Naive thymus-derived CD4-positive, alpha-beta T cell (primary cell): ENCODE data around the gene NFATC3. TPM values are rescaled to one million over a fixed set of nuclear protein-coding genes. Genes with fewer than 3 reads are reported as not detected.
"Not testable (repeated sequence)": the region's sequence is repeated elsewhere in the genome, so short reads cannot be mapped to it uniquely, and the experiment has no call there.

Experiments used
- ATAC-seq: fragments of 150-1000 bp; cut with Tn5 transposase; 2 replicates; pipeline ENCODE4 v1.10.0; 2021; ENCODE audit warnings: mild to moderate bottlenecking, moderate library complexity
- CTCF ChIA-PET: fragments of 350-600 bp; sonication (Branson Sonifier 250); formaldehyde crosslinking; loops from one replicate; lab custom pipeline; 2021; ENCODE audit warnings: antibody characterized with exemption; lab: Charles Lee
- POLR2A ChIA-PET: fragments of 350-600 bp; sonication (Branson Sonifier 250); formaldehyde crosslinking; loops from one replicate; lab custom pipeline; 2021; ENCODE audit warnings: antibody characterized with exemption, inconsistent platforms; lab: Charles Lee
- DNase-seq, 9 donors: peaks; one replicate each; pipeline versions ENCODE4 v3.0.0 to v3.0.0-alpha.2; 2020 to 2022; ENCODE audit warnings: mixed read lengths in 1 of 9
- H3K27ac ChIP-seq: one replicate; pipeline ENCODE4 v1.7.0; 2013; ENCODE audit warnings: mild to moderate bottlenecking, low read depth, low read length, moderate library complexity
- H3K27me3 ChIP-seq, 2 donors: one replicate each; pipeline ENCODE4 v1.7.0; 2013; ENCODE audit warnings: low read length in 2 of 2, mild to moderate bottlenecking in 2 of 2, moderate library complexity in 2 of 2; ENCODE audit not compliant: control insufficient read depth in 2 of 2, insufficient read depth in 2 of 2
- H3K36me3 ChIP-seq, 3 experiments: 1 replicate in 2 of 3; 2 replicates in 1 of 3; pipeline ENCODE4 v1.7.0; 2013; ENCODE audit warnings: low read length in 3 of 3, mild to moderate bottlenecking in 3 of 3, moderate library complexity in 1 of 3; ENCODE audit not compliant: insufficient read depth in 3 of 3, control insufficient read depth in 2 of 3
- H3K4me1 ChIP-seq, 2 donors: one replicate each; pipeline ENCODE4 v1.7.0; 2013; ENCODE audit warnings: low read length in 2 of 2, mild to moderate bottlenecking in 2 of 2, moderate library complexity in 1 of 2; ENCODE audit not compliant: control insufficient read depth in 2 of 2, insufficient read depth in 2 of 2
- H3K4me3 ChIP-seq: 2 replicates; pipeline ENCODE4 v1.7.0; 2013; ENCODE audit warnings: mild to moderate bottlenecking, low read length
- H3K9me3 ChIP-seq, 3 experiments: 1 replicate in 2 of 3; 2 replicates in 1 of 3; pipeline ENCODE4 v1.7.0; 2013; ENCODE audit warnings: low read length in 3 of 3; ENCODE audit not compliant: control insufficient read depth in 2 of 3
- H3K27ac Mint-ChIP-seq, 9 donors: one replicate each; pipeline ENCODE4 v1.8.0; 2020 to 2022; ENCODE audit warnings: mixed read lengths in 9 of 9, mild to moderate bottlenecking in 8 of 9, moderate library complexity in 5 of 9, inconsistent platforms in 2 of 9
- H3K27me3 Mint-ChIP-seq, 5 donors: one replicate each; pipeline ENCODE4 v1.8.0; 2021 to 2022; ENCODE audit warnings: mixed read lengths in 5 of 5, mild to moderate bottlenecking in 1 of 5
- H3K36me3 Mint-ChIP-seq, 5 donors: one replicate each; pipeline ENCODE4 v1.8.0; 2020 to 2022; ENCODE audit warnings: mixed read lengths in 5 of 5, mild to moderate bottlenecking in 3 of 5, inconsistent platforms in 1 of 5
- H3K4me1 Mint-ChIP-seq, 7 donors: one replicate each; pipeline ENCODE4 v1.8.0; 2020 to 2022; ENCODE audit warnings: mixed read lengths in 7 of 7, mild to moderate bottlenecking in 3 of 7, inconsistent platforms in 1 of 7
- H3K4me3 Mint-ChIP-seq, 10 donors: one replicate each; pipeline ENCODE4 v1.8.0; 2020 to 2022; ENCODE audit warnings: mild to moderate bottlenecking in 10 of 10, mixed read lengths in 10 of 10, moderate library complexity in 6 of 10, inconsistent platforms in 2 of 10
- H3K9me3 Mint-ChIP-seq, 11 donors: one replicate each; pipeline ENCODE4 v1.8.0; 2020 to 2022; ENCODE audit warnings: mixed read lengths in 11 of 11, mild to moderate bottlenecking in 4 of 11, inconsistent platforms in 1 of 11, moderate library complexity in 1 of 11
- intact Hi-C, 2 donors: fragments of 100-400 bp; cut with micrococcal nuclease; formaldehyde crosslinking; loops; one replicate each; pipeline ENCODE4 v1.15.1; 2023
- polyA plus RNA-seq, 2 donors: library from polyadenylated mRNA; unstranded; fragments of 300-500 nt; fragmentation: Illumina TruSeq; gene quantifications; one replicate each; pipeline ENCODE4 v1.2.3, GENCODE V29; 2021
- total RNA-seq, 6 experiments: library from RNA in 5 of 6; stranded (reverse) in 5 of 6; gene quantifications; 1 replicate in 5 of 6; 2 replicates in 1 of 6; pipeline ENCODE4 v1.2.3 and lab custom pipeline; 2021 to 2026

NFATC3 gene
- total and polyA plus RNA-seq, 7 experiments from 2014 or later = 75.8 to 151 (median 121) TPM

DNA sequence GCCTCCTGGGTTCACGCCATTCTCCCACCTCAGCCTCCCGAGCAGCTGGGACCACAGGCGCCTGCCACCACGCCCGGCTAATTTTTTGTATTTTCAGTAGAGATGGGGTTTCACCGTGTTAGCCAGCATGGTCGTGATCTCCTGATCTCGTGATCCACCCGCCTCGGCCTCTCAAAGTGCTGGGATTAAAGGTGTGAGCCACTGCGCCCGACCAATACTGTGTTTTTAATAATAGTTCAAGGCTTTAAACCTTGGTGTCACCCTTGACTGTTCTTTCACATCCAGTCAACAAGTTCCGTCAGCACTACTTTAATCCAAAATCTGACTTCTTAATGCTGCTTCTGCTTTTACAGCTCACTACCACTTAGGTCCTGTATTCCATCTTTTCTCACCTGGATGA is 33.8 kb downstream of the NFATC3 start:
- peaks cover 33 to 34% of the 10 kb centered on the region in 2 donors for H3K4me1 ChIP-seq
- H3K27me3 Mint-ChIP-seq, H3K27me3 ChIP-seq, DNase-seq, H3K9me3 ChIP-seq, H3K4me3 ChIP-seq, intact Hi-C loops, H3K27ac ChIP-seq, H3K9me3 Mint-ChIP-seq, H3K36me3 ChIP-seq: not testable (repeated sequence)
- Mint-ChIP-seq H3K27ac (peak overlapping the region in 8 of 9 donors; percentile 1 to 88 (median 61)), H3K4me1 (peaks cover 52 to 94% (median 81%) of the 10 kb centered on the region in 7 donors), H3K36me3 (peaks cover 3 to 13% (median 6%) of the 10 kb centered on the region in 5 donors), H3K4me3 (peak overlapping the region in 7 of 10 donors; percentile 0 to 50 (median 20))
- ATAC-seq = peak; percentile 31
- ChIA-PET POLR2A (interaction anchor here (0.8 to 0.9 kb wide), 2 partner anchors 24 to 44 kb away, joined by 3 read pairs; no protein-coding TSS in a partner anchor), CTCF (interaction anchor here (4.4 kb wide), 1 partner anchor 26 kb away, joined by 18 read pairs; no protein-coding TSS in a partner anchor)

DNA sequence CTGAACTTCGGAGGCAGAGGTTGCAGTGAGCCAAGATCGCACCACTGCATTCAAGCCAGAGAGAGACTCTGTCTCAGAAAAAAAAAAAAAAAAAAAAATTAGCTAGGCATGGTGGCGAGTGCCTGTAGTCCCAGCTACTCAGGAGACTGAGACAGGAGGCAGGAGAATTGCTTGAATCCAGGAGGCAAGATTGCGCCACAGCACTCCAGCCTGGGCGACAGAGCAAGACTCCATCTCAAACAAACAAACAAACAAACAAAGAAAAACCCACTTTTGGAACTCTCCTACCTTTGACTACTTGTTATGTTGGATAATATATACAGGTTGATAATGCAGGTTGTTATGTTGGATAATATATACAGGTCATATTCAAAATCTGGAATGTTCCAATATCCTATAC is 35.3 kb downstream of the NFATC3 start:
- DNase-seq, H3K4me3 ChIP-seq, intact Hi-C loops, H3K27me3 Mint-ChIP-seq, H3K27ac ChIP-seq, H3K27me3 ChIP-seq, ATAC-seq, H3K9me3 ChIP-seq, H3K9me3 Mint-ChIP-seq, H3K36me3 ChIP-seq: not testable (repeated sequence)
- ChIA-PET CTCF (interaction anchor here (0.6 to 4.4 kb wide), 2 partner anchors 12 to 27 kb away, joined by 3 to 18 read pairs; no protein-coding TSS in a partner anchor), POLR2A (interaction anchor here (0.6 to 0.7 kb wide), 4 partner anchors 8 to 696 kb away, joined by 3 to 7 read pairs (median 4); no protein-coding TSS in a partner anchor)
- peaks cover 29% of the 10 kb centered on the region in 2 donors for H3K4me1 ChIP-seq
- H3K4me1 Mint-ChIP-seq = peaks cover 51 to 85% (median 71%) of the 10 kb centered on the region in 7 donors
- peak overlapping the region in 5 of 10 donors; percentile 8 to 50 (median 36) for H3K4me3 Mint-ChIP-seq
- peaks cover 3 to 14% (median 9%) of the 10 kb centered on the region in 5 donors for H3K36me3 Mint-ChIP-seq
- peak overlapping the region in 8 of 9 donors; percentile 4 to 88 (median 61) for H3K27ac Mint-ChIP-seq

DNA sequence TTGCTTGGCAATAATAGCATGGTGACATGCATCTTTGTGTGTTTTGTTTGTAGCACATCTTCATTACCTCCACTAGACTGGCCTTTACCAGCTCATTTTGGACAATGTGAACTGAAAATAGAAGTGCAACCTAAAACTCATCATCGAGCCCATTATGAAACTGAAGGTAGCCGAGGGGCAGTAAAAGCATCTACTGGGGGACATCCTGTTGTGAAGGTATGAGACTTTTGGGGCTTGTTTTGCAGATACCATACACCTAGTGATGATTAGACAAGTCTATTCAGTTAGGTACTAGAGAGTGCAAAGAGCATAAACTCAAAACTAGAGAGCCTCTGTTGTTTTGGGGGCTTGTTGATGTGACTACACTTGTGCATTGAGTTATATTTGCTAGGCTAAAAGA is 41.2 kb downstream of the NFATC3 start:
- Mint-ChIP-seq H3K4me3 (no peak overlapping the region), H3K4me1 (peaks cover 41 to 74% (median 63%) of the 10 kb centered on the region in 7 donors), H3K36me3 (peaks cover 7 to 31% (median 17%) of the 10 kb centered on the region in 5 donors), H3K27me3 (no peaks in the 10 kb centered on the region), H3K9me3 (no peaks in the 10 kb centered on the region), H3K27ac (peak overlapping the region in 6 of 9 donors; percentile 18 to 75 (median 41))
- Histone ChIP-seq H3K9me3 (no peaks in the 10 kb centered on the region), H3K27me3 (no peaks in the 10 kb centered on the region), H3K36me3 (peaks cover 0 to 8% (median 4%) of the 10 kb centered on the region in 3 experiments), H3K4me3 (no peak overlapping the region), H3K27ac (no peak overlapping the region), H3K4me1 (peaks cover 7 to 20% of the 10 kb centered on the region in 2 donors)
- ATAC-seq (no peak), DNase-seq (no peak)
- ChIA-PET CTCF (no interaction called here), POLR2A (no interaction called here)
- intact Hi-C loops = no loop called here

DNA sequence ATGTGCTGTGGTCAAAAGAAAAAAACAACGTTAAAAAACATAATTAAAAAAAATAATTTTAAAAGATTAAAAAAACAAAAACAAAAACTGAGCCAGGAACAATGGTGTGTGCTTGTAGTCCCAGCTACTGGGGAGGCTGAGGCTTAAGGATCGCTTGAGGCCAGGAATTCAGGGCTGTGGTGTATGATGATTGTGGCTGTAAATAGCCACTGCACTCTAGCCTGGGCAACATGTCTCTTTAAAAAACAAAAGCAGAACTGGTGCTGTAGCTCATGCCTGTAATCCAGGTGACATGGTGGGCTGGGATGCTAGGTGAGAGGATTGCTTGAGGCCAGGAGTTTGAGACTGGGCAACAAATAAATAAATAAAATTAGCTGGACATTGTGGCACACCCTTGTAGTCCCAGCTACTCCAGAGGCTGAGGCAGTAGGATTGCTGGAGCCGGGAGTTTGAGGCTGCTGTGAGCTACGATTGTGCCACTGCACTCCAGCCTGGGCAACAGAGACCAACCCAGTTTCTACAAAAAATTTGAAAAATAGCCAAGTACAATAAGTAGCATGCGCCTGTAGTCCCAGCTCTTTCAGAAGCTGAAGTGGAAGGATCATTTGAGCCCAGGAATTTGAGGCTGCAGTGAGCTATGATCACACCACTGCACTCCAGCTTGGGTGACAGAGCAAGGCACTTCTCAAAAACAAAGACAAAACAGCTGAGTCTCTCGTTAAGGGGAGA is 43.6 kb downstream of the NFATC3 start:
- peak overlapping the region in 3 of 10 donors; percentile 18 to 34 (median 20) for H3K4me3 Mint-ChIP-seq
- ATAC-seq (no peak), DNase-seq (no peak)
- peaks cover 4 to 33% (median 14%) of the 10 kb centered on the region in 5 donors for H3K36me3 Mint-ChIP-seq
- peak overlapping the region; percentile 27 for H3K27ac ChIP-seq
- H3K4me3 ChIP-seq = no peak overlapping the region
- peaks cover 37 to 74% (median 66%) of the 10 kb centered on the region in 7 donors for H3K4me1 Mint-ChIP-seq
- intact Hi-C loops = no loop called here
- peaks cover 0 to 8% (median 4%) of the 10 kb centered on the region in 3 experiments for H3K36me3 ChIP-seq
- H3K27ac Mint-ChIP-seq = peak overlapping the region in 8 of 9 donors; percentile 68 to 90 (median 82)
- ChIA-PET CTCF (interaction anchor here (0.6 to 0.8 kb wide), 2 partner anchors 15 to 57 kb away, joined by 3 to 4 read pairs; no protein-coding TSS in a partner anchor), POLR2A (interaction anchor here (0.6 kb wide), 1 partner anchor 8 kb away, joined by 3 read pairs; no protein-coding TSS in a partner anchor)
- H3K27me3 Mint-ChIP-seq = no peaks in the 10 kb centered on the region
- H3K9me3 ChIP-seq = no peaks in the 10 kb centered on the region
- H3K4me1 ChIP-seq = peaks cover 16 to 31% of the 10 kb centered on the region in 2 donors
- H3K27me3 ChIP-seq = no peaks in the 10 kb centered on the region
- no peaks in the 10 kb centered on the region for H3K9me3 Mint-ChIP-seq

DNA sequence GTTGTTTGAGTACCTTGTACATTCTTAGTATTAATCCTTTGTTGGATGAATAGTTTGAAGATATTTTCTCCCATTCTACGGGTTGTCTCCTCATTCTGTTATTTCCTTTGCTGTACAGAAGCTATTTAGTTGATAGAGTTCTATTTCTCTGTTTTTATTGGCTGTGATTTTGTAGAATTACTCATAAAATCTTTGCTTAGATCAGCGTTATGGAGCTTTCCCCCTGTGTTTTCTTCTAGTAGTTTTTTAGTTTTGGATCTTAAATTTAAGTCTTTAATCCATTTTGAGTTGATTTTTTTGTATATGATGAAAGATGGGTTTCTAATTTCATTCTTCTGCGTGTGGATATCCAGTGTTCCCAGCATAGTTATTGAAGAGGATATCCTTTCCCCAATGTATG is 45.4 kb downstream of the NFATC3 start:
- Mint-ChIP-seq H3K27me3 (no peaks in the 10 kb centered on the region), H3K9me3 (no peaks in the 10 kb centered on the region)

More for the DNA sequence above, 45.4 kb downstream of the NFATC3 start:
- Mint-ChIP-seq H3K27ac (peak overlapping the region; percentile 68 to 90 (median 82)), H3K36me3 (peaks cover 4 to 35% (median 17%) of the 10 kb centered on the region in 5 donors), H3K4me1 (peaks cover 44 to 75% (median 69%) of the 10 kb centered on the region in 7 donors), H3K4me3 (peak overlapping the region in 6 of 10 donors; percentile 26 to 72 (median 38))
- Histone ChIP-seq H3K4me3 (no peak overlapping the region), H3K36me3 (peaks cover 0 to 12% (median 4%) of the 10 kb centered on the region in 3 experiments), H3K27ac (peak overlapping the region; percentile 42), H3K4me1 (peaks cover 16 to 29% of the 10 kb centered on the region in 2 donors), H3K27me3 (no peaks in the 10 kb centered on the region), H3K9me3 (no peaks in the 10 kb centered on the region)
- CTCF ChIA-PET = interaction anchor here (1.3 kb wide), 1 partner anchor 37 kb away, joined by 5 read pairs; no protein-coding TSS in a partner anchor
- intact Hi-C loops = loop anchor here (2.0 to 5.0 kb wide), 2 partner anchors 14 to 38 kb away; no protein-coding TSS in a partner anchor
- POLR2A ChIA-PET = interaction anchor here (1.0 to 1.1 kb wide), 3 partner anchors 21 to 97 kb away, joined by 3 to 4 read pairs (median 3); no protein-coding TSS in a partner anchor
- ATAC-seq = no peak
- no peak for DNase-seq
